Spleen (tissue), 7 donors: ENCODE data around the gene PEX11A.

Experiments used
- CTCF ChIP-seq, 11 experiments: fragments of 200-600 bp in 7 of 11; fragments of 450-650 bp in 4 of 11; sonication (generic) in 4 of 11; IDR thresholded peaks in 8 of 11; conservative IDR thresholded peaks in 3 of 11; 1 replicate in 7 of 11; 2 replicates in 4 of 11; pipeline versions ENCODE4 v1.4.0 to v1.8.0; 2016 to 2021; ENCODE audit warnings: antibody characterized with exemption in 11 of 11, inconsistent platforms in 4 of 11, mild to moderate bottlenecking in 1 of 11
- POLR2A ChIP-seq, 3 donors: fragments of 450-650 bp; IDR thresholded peaks; one replicate each; pipeline ENCODE4 v1.5.1; 2017; ENCODE audit warnings: antibody characterized with exemption in 3 of 3, mild to moderate bottlenecking in 1 of 3
- donor health status: DM: no; HTN: no; CAD: no; lungs with moderate emphysema.
- donor health status: DM: no; HTN: no; CAD: no.
- donor health status: DM: no; HTN: no; CAD: no.

DNA sequence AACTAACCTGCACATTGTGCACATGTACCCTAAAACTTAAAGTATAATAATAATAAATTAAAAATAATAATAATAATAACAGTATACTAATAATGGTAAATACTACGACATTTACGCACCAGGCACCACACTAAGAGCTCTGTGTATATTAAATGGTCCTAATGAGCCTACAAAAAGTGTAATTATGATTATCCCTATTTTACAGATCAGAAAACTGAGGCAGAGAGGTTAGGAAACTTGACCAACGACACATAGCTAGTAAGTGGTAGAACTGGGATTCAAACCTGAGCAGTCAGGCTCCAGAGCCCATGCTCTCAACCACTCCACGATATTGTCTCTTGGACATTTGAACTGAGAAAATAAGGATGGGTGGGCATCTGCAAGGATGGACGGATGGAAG lies 50.3 kb downstream of the PEX11A start:
- TF ChIP-seq CTCF (IDR thresholded peaks at IDR 0.05 in 8 of 11, conservative IDR thresholded peaks at IDR 0.05 in 3 of 11), result no peak
- TF ChIP-seq POLR2A (IDR thresholded peaks at IDR 0.05), result no peak
